Progenitor cell of endocrine pancreas (in vitro differentiated cells): ENCODE data around the gene ADAMTS16. TPM values are rescaled to one million over a fixed set of nuclear protein-coding genes. Genes with fewer than 3 reads are reported as not detected.

Source experiments
- DNase-seq: peaks from one replicate; pipeline ENCODE4 v3.0.0; 2021; ENCODE audit warnings: low spot score; ENCODE audit not compliant: unreplicated experiment
- H3K27ac Mint-ChIP-seq: 2 replicates; pipeline ENCODE4 v1.8.0; 2021; ENCODE audit warnings: mild to moderate bottlenecking, moderate library complexity, mixed read lengths
- H3K27me3 Mint-ChIP-seq: 2 replicates; pipeline ENCODE4 v1.8.0; 2021; ENCODE audit warnings: mixed read lengths
- H3K36me3 Mint-ChIP-seq: 2 replicates; pipeline ENCODE4 v1.8.0; 2022; ENCODE audit warnings: mixed read lengths; ENCODE audit not compliant: insufficient read depth
- H3K4me1 Mint-ChIP-seq: 2 replicates; pipeline ENCODE4 v1.8.0; 2021; ENCODE audit warnings: low read depth, mixed read lengths
- H3K4me3 Mint-ChIP-seq: 2 replicates; pipeline ENCODE4 v1.8.0; 2021; ENCODE audit warnings: low read depth, mild to moderate bottlenecking, moderate library complexity, mixed read lengths
- H3K9me3 Mint-ChIP-seq: 2 replicates; pipeline ENCODE4 v1.8.0; 2021; ENCODE audit warnings: low read depth, mixed read lengths
- total RNA-seq: library from RNA; stranded (reverse); gene quantifications from 2 replicates; pipeline ENCODE4 v1.2.1, GENCODE V29; 2021
- TF ChIP-seq, protein P1 (sequence below): fragments of 200-600 bp; sonication (generic); IDR thresholded peaks from one replicate; pipeline ENCODE4 v1.5.0; 2021; ENCODE audit warnings: antibody characterized with exemption, mild to moderate bottlenecking; ENCODE audit not compliant: unreplicated experiment

The ADAMTS16 gene
- total RNA-seq, 1 donor from 2014 or later: 40.7 TPM

GRCh38 chr5:5317976-5318375 is 177.8 kb downstream of the ADAMTS16 start:
- DNase-seq: no peak
- no peak overlapping the region for H3K27ac Mint-ChIP-seq
- H3K36me3 Mint-ChIP-seq: peaks cover 28% of the 10 kb centered on the region
- TF ChIP-seq, protein P1, sequence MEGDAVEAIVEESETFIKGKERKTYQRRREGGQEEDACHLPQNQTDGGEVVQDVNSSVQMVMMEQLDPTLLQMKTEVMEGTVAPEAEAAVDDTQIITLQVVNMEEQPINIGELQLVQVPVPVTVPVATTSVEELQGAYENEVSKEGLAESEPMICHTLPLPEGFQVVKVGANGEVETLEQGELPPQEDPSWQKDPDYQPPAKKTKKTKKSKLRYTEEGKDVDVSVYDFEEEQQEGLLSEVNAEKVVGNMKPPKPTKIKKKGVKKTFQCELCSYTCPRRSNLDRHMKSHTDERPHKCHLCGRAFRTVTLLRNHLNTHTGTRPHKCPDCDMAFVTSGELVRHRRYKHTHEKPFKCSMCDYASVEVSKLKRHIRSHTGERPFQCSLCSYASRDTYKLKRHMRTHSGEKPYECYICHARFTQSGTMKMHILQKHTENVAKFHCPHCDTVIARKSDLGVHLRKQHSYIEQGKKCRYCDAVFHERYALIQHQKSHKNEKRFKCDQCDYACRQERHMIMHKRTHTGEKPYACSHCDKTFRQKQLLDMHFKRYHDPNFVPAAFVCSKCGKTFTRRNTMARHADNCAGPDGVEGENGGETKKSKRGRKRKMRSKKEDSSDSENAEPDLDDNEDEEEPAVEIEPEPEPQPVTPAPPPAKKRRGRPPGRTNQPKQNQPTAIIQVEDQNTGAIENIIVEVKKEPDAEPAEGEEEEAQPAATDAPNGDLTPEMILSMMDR: no peak
- no peak overlapping the region for H3K4me3 Mint-ChIP-seq
- no peaks in the 10 kb centered on the region for H3K27me3 Mint-ChIP-seq
- peaks cover 10% of the 10 kb centered on the region for H3K9me3 Mint-ChIP-seq
- H3K4me1 Mint-ChIP-seq: peaks cover 37% of the 10 kb centered on the region

DNA sequence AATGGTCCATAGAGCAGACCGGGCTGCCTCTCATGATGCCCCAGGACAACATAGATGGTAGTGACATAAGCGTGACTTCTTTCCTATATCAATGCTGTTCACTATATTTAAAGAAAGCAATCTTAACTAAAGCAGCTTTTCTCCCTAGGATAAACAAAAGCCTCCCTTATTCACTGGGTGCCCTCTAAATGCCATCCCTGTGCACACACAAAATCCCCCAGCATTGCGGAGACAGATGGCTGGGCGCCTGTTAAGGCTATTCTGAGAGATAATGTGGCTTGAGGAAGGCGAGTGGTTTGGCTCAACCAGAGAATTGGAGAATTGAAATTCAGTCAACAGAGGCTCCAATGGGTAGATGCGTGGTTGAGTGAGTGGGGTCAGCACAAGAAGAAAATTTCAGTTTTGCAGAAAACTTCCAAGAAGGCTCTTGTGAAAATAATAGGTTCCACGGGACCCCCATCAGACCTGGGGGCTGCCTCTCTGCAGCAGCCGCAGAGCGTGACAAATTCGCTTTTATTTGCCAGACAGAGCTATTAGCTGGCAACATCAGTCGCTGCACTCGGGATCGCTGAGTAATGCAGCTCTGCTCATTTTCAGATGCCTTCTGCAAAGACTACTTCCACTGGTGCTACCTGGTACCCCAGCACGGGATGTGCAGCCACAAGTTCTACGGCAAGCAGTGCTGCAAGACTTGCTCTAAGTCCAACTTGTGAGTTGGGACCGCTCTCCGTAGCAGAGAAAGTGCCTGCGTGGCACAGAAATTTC is 178.5 kb downstream of the ADAMTS16 start:
- no peak for DNase-seq
- peaks cover 28% of the 10 kb centered on the region for H3K36me3 Mint-ChIP-seq
- H3K27me3 Mint-ChIP-seq: no peaks in the 10 kb centered on the region
- TF ChIP-seq, protein P1: no peak
- H3K4me3 Mint-ChIP-seq: no peak overlapping the region
- peaks cover 10% of the 10 kb centered on the region for H3K9me3 Mint-ChIP-seq
- no peak overlapping the region for H3K27ac Mint-ChIP-seq
- H3K4me1 Mint-ChIP-seq: peaks cover 33% of the 10 kb centered on the region

- TF ChIP-seq, protein P1: no peak
- peaks cover 10% of the 10 kb centered on the region for H3K9me3 Mint-ChIP-seq
- H3K4me3 Mint-ChIP-seq: no peak overlapping the region
- peaks cover 17% of the 10 kb centered on the region for H3K4me1 Mint-ChIP-seq
- no peak overlapping the region for H3K27ac Mint-ChIP-seq
- H3K36me3 Mint-ChIP-seq: peaks cover 25% of the 10 kb centered on the region
- H3K27me3 Mint-ChIP-seq: no peaks in the 10 kb centered on the region
- no peak for DNase-seq
Observed at GRCh38 chr5:5320062-5320805, 180.1 kb downstream of the ADAMTS16 start.

- H3K27ac Mint-ChIP-seq: no peak overlapping the region
- H3K4me1 Mint-ChIP-seq: peaks cover 15% of the 10 kb centered on the region
Observed at GRCh38 chr5:5321137-5321536, 181.0 kb downstream of the ADAMTS16 start.

GRCh38 chr5:5323551-5323950 is 183.4 kb downstream of the ADAMTS16 start:
- no peaks in the 10 kb centered on the region for H3K27me3 Mint-ChIP-seq
- TF ChIP-seq, protein P1: no peak

More at GRCh38 chr5:5321137-5321536, 181.0 kb downstream of the ADAMTS16 start:
- Mint-ChIP-seq H3K27me3 (no peaks in the 10 kb centered on the region), H3K9me3 (peaks cover 10% of the 10 kb centered on the region), H3K36me3 (peaks cover 26% of the 10 kb centered on the region), H3K4me3 (no peak overlapping the region)
- no peak for DNase-seq
- TF ChIP-seq, protein P1: no peak

More at GRCh38 chr5:5323551-5323950, 183.4 kb downstream of the ADAMTS16 start:
- Mint-ChIP-seq H3K9me3 (peaks cover 10% of the 10 kb centered on the region), H3K27ac (no peak overlapping the region), H3K36me3 (peaks cover 32% of the 10 kb centered on the region), H3K4me3 (no peak overlapping the region), H3K4me1 (peaks cover 20% of the 10 kb centered on the region)
- DNase-seq: no peak
